A549 (cell line): ENCODE measurements around the gene TACR1. TPM values are rescaled to one million over a fixed set of nuclear protein-coding genes. Genes with fewer than 3 reads are reported as not detected.

Experiments used
- ATAC-seq, 2 experiments: fragments of 200-7000 bp in 1 of 2; fragments of >200 bp in 1 of 2; cut with Nextera tagmentation in 1 of 2; cut with Tn5 transposase in 1 of 2; 3 replicates each; pipeline versions ENCODE4 v1.8.0 to v1.9.1; 2018 to 2020; ENCODE audit warnings: mild to moderate bottlenecking in 1 of 2, moderate library complexity in 1 of 2
- CTCF ChIA-PET: fragments of 300-600 bp; sonication (Branson Sonifier 250); formaldehyde crosslinking; extraction: SDS; loops from one replicate; lab custom pipeline; 2021; ENCODE audit warnings: antibody characterized with exemption, inconsistent platforms; lab: Yijun Ruan, JAX
- POLR2A ChIA-PET: fragments of 350-600 bp; formaldehyde crosslinking; extraction: SDS; loops from one replicate; lab custom pipeline; 2021; ENCODE audit warnings: antibody characterized with exemption, inconsistent platforms; lab: Yijun Ruan, JAX
- DNase-seq, 2 experiments: peaks; one replicate each; pipeline versions ENCODE4 v3.0.0 to v3.0.0-alpha.2; 2011 to 2016; ENCODE audit warnings: low read depth in 1 of 2, low spot score in 1 of 2
- FAIRE-seq: peaks from 2 replicates; lab custom pipeline; 2011; peaks lifted over from hg19 to GRCh38; lab: Jason Lieb, UNC
- H3K27ac ChIP-seq, 2 experiments: fragments of >200 bp; sonication (Bioruptor Twin); formaldehyde crosslinking; 3 replicates each; pipeline ENCODE4 v1.5.1; 2016 to 2017
- H3K4me1 ChIP-seq: fragments of >200 bp; sonication (Bioruptor Twin); formaldehyde crosslinking; 3 replicates; pipeline ENCODE4 v1.6.1; 2016
- H3K4me2 ChIP-seq: fragments of >200 bp; sonication (Bioruptor Twin); formaldehyde crosslinking; 3 replicates; pipeline ENCODE4 v1.6.1; 2016
- H3K4me3 ChIP-seq: fragments of >200 bp; sonication (Bioruptor Twin); formaldehyde crosslinking; 3 replicates; pipeline ENCODE4 v1.5.1; 2016
- H3K9me3 ChIP-seq: fragments of >200 bp; sonication (Bioruptor Twin); formaldehyde crosslinking; 3 replicates; pipeline ENCODE4 v1.6.1; 2016
- ATOH8 ChIP-seq: fragments of 250-450 bp; sonication (Bioruptor Pico); IDR thresholded peaks from 2 replicates; pipeline ENCODE4 v1.5.0; 2020; ENCODE audit warnings: low read depth, mild to moderate bottlenecking, moderate library complexity
- BHLHE40 ChIP-seq: IDR thresholded peaks from 2 replicates; pipeline ENCODE4 v1.6.1; 2012; ENCODE audit warnings: low read depth, low read length, inconsistent platforms
- CEBPB ChIP-seq, 2 experiments: fragments of >200 bp in 1 of 2; sonication (Bioruptor Twin) in 1 of 2; formaldehyde crosslinking in 1 of 2; IDR thresholded peaks; 2 replicates each; pipeline ENCODE4 v1.6.1; 2012 to 2016
- CHD4 ChIP-seq: fragments of 200-600 bp; sonication (generic); IDR thresholded peaks from 2 replicates; pipeline ENCODE4 v1.6.1; 2016; ENCODE audit warnings: antibody characterized with exemption, mild to moderate bottlenecking, borderline replicate concordance
- EHF ChIP-seq: fragments of 250-450 bp; sonication (Bioruptor Pico); IDR thresholded peaks from 2 replicates; pipeline ENCODE4 v1.5.0; 2020; ENCODE audit warnings: mild to moderate bottlenecking
- EHMT2 ChIP-seq: fragments of 200-600 bp; sonication (generic); IDR thresholded peaks from 2 replicates; pipeline ENCODE4 v1.6.1; 2016; ENCODE audit warnings: antibody characterized with exemption, low read depth, mild to moderate bottlenecking, moderate library complexity
- ELK1 ChIP-seq: fragments of 150-350 bp; IDR thresholded peaks from 2 replicates; pipeline ENCODE4 v1.6.1; 2014; ENCODE audit warnings: low read depth, mild to moderate bottlenecking, low read length
- FOSL2 ChIP-seq, 2 experiments: fragments of 450-650 bp in 1 of 2; fragments of >200 bp in 1 of 2; sonication (Bioruptor Twin) in 1 of 2; formaldehyde crosslinking; IDR thresholded peaks; 2 replicates each; pipeline versions ENCODE4 v1.5.0 to v1.6.1; 2016 to 2020; ENCODE audit warnings: mild to moderate bottlenecking in 1 of 2, moderate library complexity in 1 of 2
- HES2 ChIP-seq: fragments of >200 bp; sonication (Bioruptor Twin); formaldehyde crosslinking; IDR thresholded peaks from 2 replicates; pipeline ENCODE4 v1.6.1; 2016
- HEYL ChIP-seq: fragments of 250-450 bp; sonication (Bioruptor Pico); IDR thresholded peaks from 2 replicates; pipeline ENCODE4 v1.8.0; 2021; ENCODE audit warnings: mild to moderate bottlenecking, moderate library complexity
- HOXA7 ChIP-seq: fragments of 250-450 bp; sonication (Bioruptor Pico); IDR thresholded peaks from 2 replicates; pipeline ENCODE4 v1.5.0; 2020; ENCODE audit warnings: mild to moderate bottlenecking, moderate library complexity
- HOXB13 ChIP-seq: fragments of 250-450 bp; sonication (Bioruptor Pico); IDR thresholded peaks from 2 replicates; pipeline ENCODE4 v1.5.0; 2020; ENCODE audit warnings: low read depth, mild to moderate bottlenecking, moderate library complexity
- HOXB5 ChIP-seq: fragments of 250-450 bp; sonication (Bioruptor Pico); IDR thresholded peaks from 2 replicates; pipeline ENCODE4 v1.5.0; 2020; ENCODE audit warnings: mild to moderate bottlenecking, moderate library complexity
- JUNB ChIP-seq: fragments of >200 bp; sonication (Bioruptor Twin); formaldehyde crosslinking; IDR thresholded peaks from 2 replicates; pipeline ENCODE4 v1.6.1; 2016
- KDM1A ChIP-seq: fragments of 200-600 bp; sonication (generic); IDR thresholded peaks from 2 replicates; pipeline ENCODE4 v1.6.1; 2016; ENCODE audit warnings: low read depth, mild to moderate bottlenecking
- NFE2L2 ChIP-seq: fragments of 150-350 bp; conservative IDR thresholded peaks from 2 replicates; pipeline ENCODE4 v1.6.1; 2014; ENCODE audit warnings: low read length
- PBX3 ChIP-seq: IDR thresholded peaks from 2 replicates; pipeline ENCODE4 v1.6.1; 2012
- PHF8 ChIP-seq: fragments of 200-600 bp; sonication (generic); IDR thresholded peaks from 2 replicates; pipeline ENCODE4 v1.6.1; 2016; ENCODE audit warnings: low read depth, mild to moderate bottlenecking, antibody characterized with exemption, moderate library complexity, borderline replicate concordance
- POLR2A ChIP-seq: IDR thresholded peaks from 2 replicates; pipeline ENCODE4 v1.6.1; 2012; ENCODE audit warnings: mild to moderate bottlenecking, low read length
- RAD21 ChIP-seq, 2 experiments: fragments of >200 bp in 1 of 2; sonication (Bioruptor Twin) in 1 of 2; formaldehyde crosslinking in 1 of 2; IDR thresholded peaks in 1 of 2; conservative IDR thresholded peaks in 1 of 2; 2 replicates in 1 of 2; 3 replicates in 1 of 2; pipeline ENCODE4 v1.6.1; 2012 to 2018; ENCODE audit warnings: inconsistent platforms in 1 of 2
- RCOR1 ChIP-seq: fragments of 150-350 bp; IDR thresholded peaks from 2 replicates; pipeline ENCODE4 v1.6.1; 2014; ENCODE audit warnings: antibody characterized with exemption, low read length, low read depth
- RFX5 ChIP-seq: fragments of 450-650 bp; IDR thresholded peaks from 2 replicates; pipeline ENCODE4 v1.7.1; 2014; ENCODE audit warnings: antibody characterized with exemption, mild to moderate bottlenecking, moderate library complexity
- RNF2 ChIP-seq: fragments of 200-600 bp; sonication (generic); IDR thresholded peaks from 2 replicates; pipeline ENCODE4 v1.6.1; 2016; ENCODE audit warnings: low read depth, mild to moderate bottlenecking, antibody characterized with exemption, moderate library complexity, borderline replicate concordance
- SREBF2 ChIP-seq: fragments of 450-650 bp; IDR thresholded peaks from 2 replicates; pipeline ENCODE4 v1.6.1; 2014; ENCODE audit warnings: mild to moderate bottlenecking, moderate library complexity
- USF2 ChIP-seq: fragments of 450-650 bp; IDR thresholded peaks from 2 replicates; pipeline ENCODE4 v1.6.1; 2014; ENCODE audit warnings: antibody characterized with exemption
- ZC3H11A ChIP-seq: fragments of 450-650 bp; IDR thresholded peaks from 2 replicates; pipeline ENCODE4 v1.6.1; 2014; ENCODE audit warnings: antibody characterized with exemption, mild to moderate bottlenecking
- ZSCAN20 ChIP-seq: fragments of 250-450 bp; sonication (Bioruptor Pico); IDR thresholded peaks from 2 replicates; pipeline ENCODE4 v1.8.0; 2022; ENCODE audit warnings: mild to moderate bottlenecking, moderate library complexity
- WGBS: methylation state at CpG from one replicate; pipeline ENCODE4 v1.1.6; 2017; ENCODE audit errors: missing lambda C conversion rate; 5-methylcytosine and 5-hydroxymethylcytosine counted together
- polyA plus RNA-seq, 4 experiments: library from polyadenylated mRNA; depleted of rRNA in 3 of 4; stranded (reverse); fragments of >200 nt; fragmentation: RNase III in 1 of 4; extraction: RNeasy Plus Mini Kit Qiagen cat#74134 plus additional on column Dnase treatment in 1 of 4; gene quantifications; 2 replicates in 3 of 4; 3 replicates in 1 of 4; pipeline ENCODE4 v1.2.3, GENCODE V29; 2011 to 2017

Gene TACR1
- polyA plus RNA-seq, 2 of the 4 experiments (the other 2 are of a cell fraction), result 0.27 to 0.92 TPM

- TF ChIP-seq FOSL2 (IDR thresholded peaks at IDR 0.05), result no peak
- TF ChIP-seq FOSL2 (CRISPR knock-in tag; IDR thresholded peaks at IDR 0.05), result no peak
- no peak for TF ChIP-seq CHD4
- no peak for TF ChIP-seq RNF2
- TF ChIP-seq RFX5, result no peak
- TF ChIP-seq CEBPB (IDR thresholded peaks at IDR 0.05), result no peak
- no peak for TF ChIP-seq POLR2A
- TF ChIP-seq HOXA7, result no peak
- TF ChIP-seq EHF, result no peak
- no peak for TF ChIP-seq HEYL
- TF ChIP-seq HOXB5 (CRISPR knock-in tag), result no peak
- no peak for TF ChIP-seq SREBF2
- no peak for TF ChIP-seq KDM1A
- no peak for TF ChIP-seq HOXB13 (CRISPR knock-in tag)
- no peak for TF ChIP-seq BHLHE40
- TF ChIP-seq HES2, result no peak
- TF ChIP-seq PBX3, result no peak
- no peak for TF ChIP-seq RCOR1
- TF ChIP-seq EHMT2, result no peak
- TF ChIP-seq, all 56 proteins: peak for 0
- peaks cover 16% of the 10 kb centered on the region for H3K4me1 ChIP-seq
- H3K4me3 ChIP-seq, result no peak overlapping the region
- CTCF ChIA-PET, result interaction anchor here (0.7 to 2.3 kb wide), 7 partner anchors 10 to 541 kb away, joined by 3 to 13 read pairs (median 3); no protein-coding TSS in a partner anchor
- 22% methylated on average over 1 of the region's 1 CpG for WGBS
- POLR2A ChIA-PET, result no interaction called here
- no peak for DNase-seq
- ATAC-seq, result no peak
- H3K4me2 ChIP-seq, result no peak overlapping the region
- H3K9me3 ChIP-seq, result peaks cover 8% of the 10 kb centered on the region; the same call in 1 of the 3 replicates
- no peak overlapping the region for H3K27ac ChIP-seq
- FAIRE-seq, result no peak
Observed at GRCh38 chr2:75097831-75098230, 101.5 kb downstream of the TACR1 start.

- DNase-seq (no peak), FAIRE-seq (no peak), ATAC-seq (no peak)
- WGBS, result 87% methylated on average over 1 of the region's 1 CpG
- Histone ChIP-seq H3K4me1 (peaks cover 5% of the 10 kb centered on the region; the same call in 2 of the 3 replicates), H3K27ac (no peak overlapping the region), H3K4me3 (no peak overlapping the region), H3K9me3 (no peaks in the 10 kb centered on the region), H3K4me2 (no peak overlapping the region)
- ChIA-PET CTCF (interaction anchor here (0.6 to 1.0 kb wide), 3 partner anchors 20 to 404 kb away, joined by 3 to 4 read pairs (median 3); no protein-coding TSS in a partner anchor), POLR2A (no interaction called here)
- TF ChIP-seq ATOH8 (no peak), POLR2A (no peak), HOXA7 (no peak), ZSCAN20 (no peak), JUNB (no peak), ELK1 (no peak), HOXB5 (CRISPR knock-in tag) (no peak), ZC3H11A (no peak), RAD21 (conservative IDR thresholded peaks at IDR 0.05 in 1 of 2, IDR thresholded peaks at IDR 0.05 in 1 of 2) (no peak), PHF8 (no peak), NFE2L2 (no peak), KDM1A (no peak), BHLHE40 (no peak), FOSL2 (IDR thresholded peaks at IDR 0.05) (no peak), FOSL2 (CRISPR knock-in tag; IDR thresholded peaks at IDR 0.05) (no peak), EHF (no peak), SREBF2 (no peak), USF2 (no peak)
Observed at GRCh38 chr2:75094405-75094804, 104.9 kb downstream of the TACR1 start.
